Activated B cell treated with CpG ODN at 0.5 μM for 24 hours (primary cell): ENCODE measurements around the gene THRA. TPM values are rescaled to one million over a fixed set of nuclear protein-coding genes. Genes with fewer than 3 reads are reported as not detected.

ENCODE experiments used
- ATAC-seq: fragments of 200-7000 bp; cut with Tn5 transposase; one replicate; pipeline ENCODE4 v1.10.0; 2021; ENCODE audit warnings: low read depth, mild to moderate bottlenecking, moderate library complexity
- CTCF ChIA-PET: fragments of 350-600 bp; sonication (Branson Sonifier 250); formaldehyde crosslinking; loops from one replicate; lab custom pipeline; 2021; ENCODE audit warnings: antibody characterized with exemption; lab: Charles Lee
- POLR2A ChIA-PET: fragments of 350-600 bp; sonication (Branson Sonifier 250); formaldehyde crosslinking; loops from one replicate; lab custom pipeline; 2021; ENCODE audit warnings: antibody characterized with exemption; lab: Charles Lee
- DNase-seq: peaks from one replicate; pipeline ENCODE4 v3.0.0; 2022
- H3K27ac Mint-ChIP-seq: one replicate; pipeline ENCODE4 v1.8.0; 2020; ENCODE audit warnings: mixed read lengths
- H3K27me3 Mint-ChIP-seq: one replicate; pipeline ENCODE4 v1.8.0; 2021; ENCODE audit warnings: mixed read lengths
- H3K36me3 Mint-ChIP-seq: one replicate; pipeline ENCODE4 v1.8.0; 2021; ENCODE audit warnings: low read depth, mixed read lengths
- H3K4me1 Mint-ChIP-seq: one replicate; pipeline ENCODE4 v1.8.0; 2021; ENCODE audit warnings: mixed read lengths
- H3K4me3 Mint-ChIP-seq: one replicate; pipeline ENCODE4 v1.8.0; 2020; ENCODE audit warnings: mild to moderate bottlenecking, mixed read lengths
- H3K9me3 Mint-ChIP-seq: one replicate; pipeline ENCODE4 v1.8.0; 2020; ENCODE audit warnings: mixed read lengths
- CTCF ChIP-seq: fragments of 200-600 bp; IDR thresholded peaks from one replicate; pipeline ENCODE4 v1.8.0; 2022; ENCODE audit warnings: antibody characterized with exemption, mild to moderate bottlenecking
- intact Hi-C: fragments of 100-400 bp; cut with micrococcal nuclease; formaldehyde crosslinking; loops from one replicate; pipeline ENCODE4 v1.15.1; 2024
- total RNA-seq: library from RNA; stranded (reverse); gene quantifications from 2 replicates; pipeline ENCODE4 v1.2.3, GENCODE V29; 2022

Gene THRA
- total RNA-seq, 1 donor from 2014 or later = 5.9 TPM

GRCh38 chr17:40071313-40072039 is 8.7 kb downstream of the THRA start:
- H3K27ac Mint-ChIP-seq = no peak overlapping the region
- no peak overlapping the region for H3K4me3 Mint-ChIP-seq
- no peak for TF ChIP-seq CTCF
- H3K4me1 Mint-ChIP-seq = peaks cover 62% of the 10 kb centered on the region
- H3K27me3 Mint-ChIP-seq = no peaks in the 10 kb centered on the region
- ChIA-PET CTCF (interaction anchor here (1.0 kb wide), 1 partner anchor 15 kb away, joined by 4 read pairs; no protein-coding TSS in a partner anchor), POLR2A (no interaction called here)
- H3K36me3 Mint-ChIP-seq = peaks cover 5% of the 10 kb centered on the region
- ATAC-seq (no peak), DNase-seq (no peak)
- no peaks in the 10 kb centered on the region for H3K9me3 Mint-ChIP-seq
- intact Hi-C loops = no loop called here

GRCh38 chr17:40072040-40072734 is 9.4 kb downstream of the THRA start:
- no peak for TF ChIP-seq CTCF
- no peak for ATAC-seq
- H3K27me3 Mint-ChIP-seq = no peaks in the 10 kb centered on the region
- H3K36me3 Mint-ChIP-seq = peaks cover 5% of the 10 kb centered on the region
- no peaks in the 10 kb centered on the region for H3K9me3 Mint-ChIP-seq
- no peak for DNase-seq
- ChIA-PET POLR2A (no interaction called here), CTCF (interaction anchor here (1.7 to 4.4 kb wide), 2 partner anchors 10 to 41 kb away, joined by 4 to 53 read pairs; no protein-coding TSS in a partner anchor)
- no peak overlapping the region for H3K4me3 Mint-ChIP-seq
- H3K4me1 Mint-ChIP-seq = peaks cover 59% of the 10 kb centered on the region
- intact Hi-C loops = no loop called here
- no peak overlapping the region for H3K27ac Mint-ChIP-seq

- Mint-ChIP-seq H3K36me3 (peaks cover 6% of the 10 kb centered on the region), H3K27ac (no peak overlapping the region), H3K4me1 (peaks cover 54% of the 10 kb centered on the region), H3K4me3 (no peak overlapping the region), H3K9me3 (no peaks in the 10 kb centered on the region), H3K27me3 (no peaks in the 10 kb centered on the region)
- intact Hi-C loops = no loop called here
- CTCF ChIA-PET = interaction anchor here (1.7 to 4.4 kb wide), 3 partner anchors 11 to 40 kb away, joined by 4 to 53 read pairs (median 38); no protein-coding TSS in a partner anchor
- POLR2A ChIA-PET = interaction anchor here (0.5 to 0.9 kb wide), 3 partner anchors 68 to 119 kb away, joined by 3 read pairs; partner anchors contain the start of gene CASC3
- no peak for ATAC-seq
- TF ChIP-seq CTCF = no peak
- DNase-seq = no peak
Measured at GRCh38 chr17:40072735-40073346, 10.1 kb downstream of the THRA start.

GRCh38 chr17:40073454-40074174 is 10.8 kb downstream of the THRA start:
- Mint-ChIP-seq H3K27me3 (no peaks in the 10 kb centered on the region), H3K4me3 (no peak overlapping the region), H3K36me3 (peaks cover 8% of the 10 kb centered on the region), H3K27ac (no peak overlapping the region), H3K4me1 (peaks cover 46% of the 10 kb centered on the region), H3K9me3 (no peaks in the 10 kb centered on the region)
- intact Hi-C loops = loop anchor here (2.0 kb wide), 1 partner anchor 19 kb away; the partner anchor contains the start of gene MED24
- no peak for DNase-seq
- ChIA-PET CTCF (interaction anchor here (1.7 to 4.4 kb wide), 3 partner anchors 11 to 39 kb away, joined by 4 to 53 read pairs (median 38); no protein-coding TSS in a partner anchor), POLR2A (interaction anchor here (0.5 to 0.9 kb wide), 3 partner anchors 67 to 118 kb away, joined by 3 read pairs; partner anchors contain the start of gene CASC3)
- ATAC-seq = no peak
- TF ChIP-seq CTCF = no peak
